Hematopoietic multipotent progenitor cell (in vitro differentiated cells): ENCODE results near the gene VAPA. TPM values are rescaled to one million over a fixed set of nuclear protein-coding genes. Genes with fewer than 3 reads are reported as not detected.
"Not testable (repeated sequence)": the region's sequence is repeated elsewhere in the genome, so short reads cannot be mapped to it uniquely, and the experiment has no call there.

Source experiments
- DNase-seq, 3 donors: peaks; one replicate each; pipeline ENCODE4 v3.0.0-alpha.2; 2011 to 2015; ENCODE audit warnings: low read depth in 2 of 3, low spot score in 2 of 3
- total RNA-seq: library from RNA; depleted of rRNA; stranded (reverse); fragments of >200 nt; gene quantifications from one replicate; pipeline ENCODE4 v1.2.3, GENCODE V29; 2012

The VAPA gene
- total RNA-seq, 1 donor, result 68.1 TPM

GRCh38 chr18:9885170-9886004, 28.4 kb upstream of the VAPA start, which contains the start of gene TXNDC2:
Gene TXNDC2, plus strand, starts transcription at chr18:9885973. Its CDS starts 708 bp downstream, at chr18:9886681.
- DNase-seq, result no peak

DNA sequence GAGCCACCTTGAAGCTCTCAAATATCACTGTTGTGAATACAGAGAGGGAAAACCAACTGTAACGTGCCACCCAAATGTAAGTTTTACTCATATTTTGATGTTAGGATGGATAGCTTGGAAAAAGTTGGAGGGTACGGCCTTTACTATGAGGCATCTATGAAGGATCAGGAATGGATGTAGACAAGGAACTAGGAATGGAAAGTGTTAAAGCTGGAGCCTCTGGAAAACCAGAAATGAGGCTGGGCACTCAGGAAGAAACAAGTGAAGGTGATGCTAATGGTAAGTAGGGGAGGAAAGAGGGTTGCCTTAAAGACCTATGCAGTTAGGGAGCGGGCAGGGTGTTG, 27.8 kb upstream of the VAPA start:
- no peak for DNase-seq

GRCh38 chr18:9887992-9888391, 25.8 kb upstream of the VAPA start:
- DNase-seq, result no peak

- DNase-seq, result no peak
Observed at GRCh38 chr18:9890196-9890595, 23.6 kb upstream of the VAPA start.

GRCh38 chr18:9890957-9891356, 22.9 kb upstream of the VAPA start:
- DNase-seq, result no peak

DNA sequence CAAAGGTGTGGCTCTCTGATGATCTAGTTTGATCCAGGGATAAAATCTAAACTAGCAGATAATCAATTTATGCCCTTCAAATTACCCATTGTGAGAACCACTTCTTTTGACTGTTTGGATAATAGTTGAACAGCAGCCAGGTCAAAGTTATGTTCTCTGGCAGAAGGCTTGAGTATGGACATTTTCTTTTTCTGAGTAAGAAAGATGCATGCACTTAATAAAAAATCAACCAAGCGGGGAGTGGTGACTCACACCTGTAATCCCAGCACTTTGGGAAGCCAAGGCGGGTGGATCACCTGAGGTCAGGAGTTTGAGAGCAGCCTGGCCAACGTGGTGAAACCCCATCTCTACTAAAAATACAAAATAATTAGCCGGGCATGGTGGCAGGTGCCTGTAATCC, 22.3 kb upstream of the VAPA start:
- DNase-seq, result not testable (repeated sequence)

DNA sequence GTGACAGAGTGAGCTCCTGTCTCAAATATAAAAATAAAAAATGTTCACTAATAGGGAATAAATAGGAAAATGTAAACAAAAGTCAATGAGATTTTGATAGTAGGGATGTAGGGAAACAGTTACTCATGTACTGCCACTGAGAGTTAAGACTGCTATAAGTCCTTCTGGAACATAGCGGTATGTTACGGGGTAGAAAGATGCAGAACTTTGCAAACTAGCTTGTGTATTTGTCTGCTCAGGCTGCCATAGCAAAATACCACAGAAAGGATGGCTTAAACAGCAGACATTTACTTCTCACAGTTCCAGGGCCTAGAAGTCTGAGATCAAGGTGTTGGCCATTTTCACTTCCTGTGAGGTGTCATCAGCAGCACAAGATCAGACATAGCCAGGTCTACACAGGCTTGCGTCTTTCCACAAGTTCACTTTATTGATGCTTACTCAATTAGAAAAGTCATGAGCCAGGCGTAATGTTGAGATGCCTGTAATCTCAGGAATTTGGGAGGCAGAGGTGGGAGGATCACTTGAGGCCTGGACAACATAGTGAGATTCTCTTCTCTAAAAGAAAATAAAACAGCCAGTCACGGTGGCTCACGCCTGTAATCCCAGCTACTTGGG, 19.3 kb upstream of the VAPA start:
- DNase-seq, result no peak

DNA sequence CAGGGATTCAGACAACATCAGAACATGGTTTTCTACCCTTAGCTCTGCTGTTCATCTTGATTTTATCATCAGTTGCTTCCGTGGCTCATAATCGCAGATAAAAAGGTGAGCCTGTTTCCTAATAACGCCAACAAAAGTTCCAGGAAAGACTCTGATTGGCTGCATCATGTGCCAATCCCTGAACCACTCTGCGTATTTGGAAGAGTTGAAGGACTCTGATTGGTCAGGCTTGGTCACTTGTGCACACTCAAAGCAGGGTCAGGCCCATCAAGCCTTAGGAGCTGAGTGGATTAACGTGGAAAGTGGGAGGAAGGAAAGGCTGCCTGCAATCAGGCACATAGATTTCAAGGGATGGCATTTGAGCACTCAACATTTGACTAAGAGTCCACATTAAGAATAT, 16.7 kb upstream of the VAPA start:
- no peak for DNase-seq

GRCh38 chr18:9897787-9898291, 16.0 kb upstream of the VAPA start:
- not testable (repeated sequence) for DNase-seq

DNA sequence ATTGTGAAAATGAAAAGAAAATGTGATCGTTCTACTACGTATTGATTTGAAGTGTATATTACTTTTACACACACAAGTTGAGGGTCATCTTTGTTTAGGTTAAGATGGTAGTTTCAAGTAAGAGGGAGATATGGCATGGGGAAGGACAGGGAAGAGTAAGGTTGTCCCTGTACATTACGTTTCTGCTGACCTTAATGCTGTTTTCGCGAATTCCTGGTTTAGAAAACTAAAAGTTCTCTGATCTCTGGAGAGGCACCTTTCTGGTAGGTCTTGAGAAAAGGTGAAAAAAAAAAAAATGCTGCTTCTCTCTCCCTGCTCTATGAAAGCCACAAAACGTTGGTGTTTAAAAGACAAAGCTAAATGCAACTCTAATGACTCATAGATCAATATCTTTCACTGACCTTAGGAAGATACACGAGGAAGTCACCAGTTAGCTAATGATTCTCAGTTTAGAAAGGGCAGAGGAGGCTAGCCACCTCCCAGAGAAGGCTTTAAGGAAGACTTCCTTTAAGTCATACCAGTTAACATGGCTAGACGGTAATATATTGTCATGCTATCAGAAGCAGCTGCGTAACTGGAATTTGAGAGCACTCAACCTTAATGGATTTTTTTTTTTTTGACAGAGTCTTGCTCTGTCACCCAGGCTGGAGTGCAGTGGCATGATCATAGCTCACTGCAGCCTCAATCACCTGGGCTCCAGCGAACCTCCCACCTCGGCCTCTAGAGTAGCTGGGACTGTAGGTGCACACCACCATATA, 14.8 kb upstream of the VAPA start:
- DNase-seq, result peak in 1 of 3 donors; percentile 10

GRCh38 chr18:9899550-9899930, 14.3 kb upstream of the VAPA start:
- not testable (repeated sequence) for DNase-seq

- DNase-seq, result no peak
Observed at GRCh38 chr18:9900699-9901098, 13.1 kb upstream of the VAPA start.

DNA sequence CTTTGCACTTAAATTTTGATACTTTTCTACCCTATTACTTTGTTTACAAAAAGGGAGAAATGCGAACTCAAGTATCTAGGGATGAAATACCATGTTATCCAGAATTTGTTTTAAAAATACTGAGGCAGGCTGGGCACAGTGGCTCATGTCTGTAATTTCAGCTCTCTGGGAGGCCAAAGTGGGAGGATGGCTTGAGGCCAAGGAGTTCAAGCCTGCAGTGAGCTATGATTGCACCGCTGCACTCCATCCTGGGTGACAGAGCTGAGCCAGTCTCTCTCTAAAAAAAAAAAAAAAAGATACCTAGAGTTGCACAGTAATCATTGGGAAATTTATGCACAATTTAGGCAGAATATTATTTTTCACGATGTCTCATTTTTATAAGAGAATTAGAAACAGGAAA, 12.4 kb upstream of the VAPA start:
- DNase-seq, result no peak

GRCh38 chr18:9902264-9902663, 11.6 kb upstream of the VAPA start:
- DNase-seq, result not testable (repeated sequence)

DNA sequence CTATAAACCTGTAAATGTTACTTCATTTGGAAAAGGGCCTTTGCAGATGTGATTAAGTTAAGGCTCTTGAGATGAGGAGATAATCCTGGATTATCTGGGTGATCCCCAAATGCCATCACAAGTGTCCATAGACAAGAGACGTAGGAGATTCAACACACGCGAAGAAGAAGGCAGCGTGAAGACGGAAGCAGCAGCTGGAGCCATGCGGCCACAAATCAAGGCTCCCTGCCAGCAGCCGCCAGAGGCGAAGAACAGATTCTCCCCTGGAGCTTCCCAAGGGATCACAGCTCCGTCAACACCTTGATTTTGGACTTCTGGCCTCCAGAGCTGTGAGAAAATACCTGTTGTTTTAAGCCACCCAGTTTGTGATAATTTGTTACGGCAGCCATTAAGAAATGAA, 11.0 kb upstream of the VAPA start:
- DNase-seq, result no peak

- no peak for DNase-seq
Observed at GRCh38 chr18:9905401-9905922, 8.4 kb upstream of the VAPA start.

DNA sequence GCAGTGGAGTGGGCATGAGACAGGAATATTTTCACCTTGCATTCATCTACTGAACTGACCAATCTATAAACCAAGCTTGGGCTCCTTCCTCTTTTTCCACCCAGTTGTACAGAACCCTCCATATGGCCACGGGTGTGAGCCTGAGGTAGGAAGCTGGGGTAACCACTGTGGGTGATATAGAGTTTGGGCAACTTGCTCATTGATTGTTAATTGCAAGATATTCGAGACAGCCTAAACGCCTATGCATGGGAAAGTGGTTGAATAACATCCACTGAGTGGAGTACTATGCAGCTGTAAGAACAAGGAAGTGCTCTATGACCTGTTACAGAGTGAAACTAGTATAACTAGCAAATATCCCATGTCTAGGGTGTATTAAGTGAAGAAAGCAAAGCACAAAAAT, 7.3 kb upstream of the VAPA start:
- peak in 1 of 3 donors; percentile 14 for DNase-seq

DNA sequence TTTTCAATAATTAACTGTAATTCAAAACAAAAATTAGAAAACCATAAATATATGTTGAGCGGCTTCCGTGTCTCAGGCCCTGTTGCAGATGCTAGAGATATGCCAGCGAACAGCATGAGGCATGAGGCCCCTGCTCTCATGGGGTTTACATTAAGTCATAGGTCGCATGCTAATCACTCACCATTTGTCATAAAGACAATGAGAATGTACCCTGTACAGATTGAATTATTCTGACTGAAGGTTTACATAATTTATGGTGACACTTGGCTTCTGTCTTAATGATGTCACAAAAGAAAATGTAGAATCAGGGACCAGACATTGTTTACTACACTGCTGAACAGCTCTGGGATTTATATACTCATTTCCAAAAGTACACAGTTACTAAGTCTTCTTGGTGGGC, 5.9 kb upstream of the VAPA start:
- DNase-seq, result no peak

- DNase-seq, result no peak
Observed at GRCh38 chr18:9910071-9910470, 3.7 kb upstream of the VAPA start.

DNA sequence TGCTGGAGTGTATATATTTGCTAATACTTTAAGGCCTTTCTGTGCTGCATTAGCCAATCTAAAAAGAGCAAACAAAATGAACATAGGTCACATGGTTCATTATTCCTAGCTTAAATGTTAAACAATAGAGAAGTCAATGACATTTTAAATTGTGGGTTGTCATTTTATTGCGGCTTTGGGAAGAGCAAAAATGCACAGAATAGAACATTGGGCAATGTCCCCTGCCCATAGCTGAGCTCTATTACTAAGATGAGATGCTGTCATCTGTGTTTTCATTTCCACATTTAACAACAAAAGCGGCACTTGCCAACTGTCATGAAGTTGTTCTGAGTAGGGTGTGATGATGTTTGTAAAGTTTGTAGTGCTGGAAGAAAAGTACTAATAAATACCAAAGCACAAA, 3.2 kb upstream of the VAPA start:
- no peak for DNase-seq

DNA sequence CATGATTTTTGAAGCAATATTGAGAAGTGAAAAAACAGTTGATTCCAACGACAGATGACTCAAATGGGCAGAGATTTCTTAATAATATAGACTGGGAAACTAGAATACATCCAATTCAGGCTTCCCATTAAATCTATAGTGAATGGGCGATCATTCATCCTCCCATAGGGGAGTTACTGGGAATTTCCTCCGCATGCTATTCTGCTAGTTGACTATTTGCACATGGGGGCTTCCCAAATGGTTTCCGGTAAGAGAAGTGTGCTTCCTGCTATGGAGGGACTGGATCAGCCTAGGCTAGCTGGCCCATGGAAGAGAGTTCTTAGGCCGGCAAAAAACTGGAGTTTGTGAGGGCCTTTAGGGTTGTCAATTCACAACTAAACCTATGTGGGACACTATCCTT, 2.6 kb upstream of the VAPA start:
- no peak for DNase-seq
